ENCODE data around the gene LIPT2. TPM values are rescaled to one million over a fixed set of nuclear protein-coding genes. Genes with fewer than 3 reads are reported as not detected.

Gene LIPT2
- total and polyA plus RNA-seq, 2 donors (not counting 3 experiments of a cell fraction or from before 2014, with no cell fraction given): 1.7 to 4.1 TPM

DNA sequence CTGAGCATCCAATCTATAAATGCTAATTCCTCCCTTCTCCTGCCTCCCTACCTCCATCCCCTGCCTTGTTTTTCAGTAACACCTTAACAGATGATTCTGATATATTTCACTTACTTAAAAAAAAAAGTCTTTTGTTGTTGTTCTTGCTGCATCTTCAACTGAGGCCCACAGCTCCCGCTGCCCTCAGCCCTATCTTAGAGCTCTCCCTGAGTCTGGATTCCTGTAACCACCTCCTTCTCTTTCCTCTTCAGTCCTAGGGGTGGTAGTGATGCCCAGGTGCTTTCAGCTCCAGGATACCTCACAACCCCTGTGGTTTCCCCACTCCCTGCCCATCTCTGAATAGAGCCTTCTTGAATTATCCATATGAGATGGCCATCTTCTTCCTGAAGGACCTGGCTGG lies 22.5 kb downstream of the LIPT2 start:
- H3K4me2 ChIP-seq (ENCODE audit: insufficient read depth, low read length): no peak overlapping the region
- H3K27ac ChIP-seq (ENCODE audit: insufficient read depth, low read depth, low read length): no peak overlapping the region
- no peak overlapping the region for H3K9ac ChIP-seq (replicated peaks; ENCODE audit: extremely low read depth, insufficient read depth, low read length)
- no peaks in the 10 kb centered on the region for H3K36me3 ChIP-seq (ENCODE audit: control insufficient read depth in 2 of 2, extremely low read depth in 1 of 2, insufficient read depth in 2 of 2, low read length in 2 of 2)
- peaks cover 7% of the 10 kb centered on the region for H3K4me1 ChIP-seq (ENCODE audit: control insufficient read depth, extremely low read depth, insufficient read depth, low read length)
- CTCF ChIA-PET: interaction anchor here (2.1 to 2.2 kb wide), 2 partner anchors 18 to 21 kb away, joined by 7 to 13 read pairs; no protein-coding TSS in a partner anchor
- H3K27me3 ChIP-seq (ENCODE audit: control insufficient read depth in 2 of 2, insufficient read depth in 2 of 2, low read length in 2 of 2): peaks cover 8 to 12% of the 10 kb centered on the region in 2 experiments
- no peaks in the 10 kb centered on the region for H4K20me1 ChIP-seq (replicated peaks; ENCODE audit: control insufficient read depth, extremely low read depth, insufficient read depth, low read length)
- POLR2A ChIA-PET: no interaction called here
- H2AFZ ChIP-seq (ENCODE audit: low read depth, low read length): no peak overlapping the region
- no peaks in the 10 kb centered on the region for H3K9me1 ChIP-seq (replicated peaks; ENCODE audit: control insufficient read depth, extremely low read depth, insufficient read depth, low read length)
- BruUV-seq (replicated peaks): no TSS peak
- FAIRE-seq (no peak), DNase-seq (ENCODE audit: low read depth, low spot score) (no peak)
- no peak overlapping the region for H3K4me3 ChIP-seq (replicated peaks in 1 of 3; ENCODE audit: insufficient read depth in 1 of 3, low read depth in 1 of 3, low read length in 3 of 3)
- no peaks in the 10 kb centered on the region for H3K79me2 ChIP-seq (ENCODE audit: control insufficient read depth, insufficient read depth, low read length)
- TF ChIP-seq MYC (IDR thresholded peaks at IDR 0.05; ENCODE audit: low read depth, low read length) (no peak), POLR2AphosphoS5 (IDR thresholded peaks at IDR 0.05; ENCODE audit: insufficient read depth, low read depth, low read length) (no peak), EZH2 (IDR thresholded peaks at IDR 0.05; ENCODE audit: borderline replicate concordance, low read depth, low read length, severe bottlenecking) (no peak), POLR2A (IDR thresholded peaks at IDR 0.05; ENCODE audit: low read depth, low read length) (no peak), JUN (IDR thresholded peaks at IDR 0.05; ENCODE audit: borderline replicate concordance, insufficient read depth, insufficient read length, low read depth) (no peak), FOS (IDR thresholded peaks at IDR 0.05; ENCODE audit: borderline replicate concordance, insufficient read depth, low read length) (no peak), GATA2 (IDR thresholded peaks at IDR 0.05; ENCODE audit: insufficient read depth, insufficient read length, low read depth, low read length) (no peak)
- TF ChIP-seq, protein P1, sequence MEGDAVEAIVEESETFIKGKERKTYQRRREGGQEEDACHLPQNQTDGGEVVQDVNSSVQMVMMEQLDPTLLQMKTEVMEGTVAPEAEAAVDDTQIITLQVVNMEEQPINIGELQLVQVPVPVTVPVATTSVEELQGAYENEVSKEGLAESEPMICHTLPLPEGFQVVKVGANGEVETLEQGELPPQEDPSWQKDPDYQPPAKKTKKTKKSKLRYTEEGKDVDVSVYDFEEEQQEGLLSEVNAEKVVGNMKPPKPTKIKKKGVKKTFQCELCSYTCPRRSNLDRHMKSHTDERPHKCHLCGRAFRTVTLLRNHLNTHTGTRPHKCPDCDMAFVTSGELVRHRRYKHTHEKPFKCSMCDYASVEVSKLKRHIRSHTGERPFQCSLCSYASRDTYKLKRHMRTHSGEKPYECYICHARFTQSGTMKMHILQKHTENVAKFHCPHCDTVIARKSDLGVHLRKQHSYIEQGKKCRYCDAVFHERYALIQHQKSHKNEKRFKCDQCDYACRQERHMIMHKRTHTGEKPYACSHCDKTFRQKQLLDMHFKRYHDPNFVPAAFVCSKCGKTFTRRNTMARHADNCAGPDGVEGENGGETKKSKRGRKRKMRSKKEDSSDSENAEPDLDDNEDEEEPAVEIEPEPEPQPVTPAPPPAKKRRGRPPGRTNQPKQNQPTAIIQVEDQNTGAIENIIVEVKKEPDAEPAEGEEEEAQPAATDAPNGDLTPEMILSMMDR (IDR thresholded peaks at IDR 0.05; ENCODE audit: extremely low read depth in 1 of 2, insufficient read depth in 1 of 2, low read depth in 1 of 2, low read length in 2 of 2): no peak
- TF ChIP-seq, protein P2, sequence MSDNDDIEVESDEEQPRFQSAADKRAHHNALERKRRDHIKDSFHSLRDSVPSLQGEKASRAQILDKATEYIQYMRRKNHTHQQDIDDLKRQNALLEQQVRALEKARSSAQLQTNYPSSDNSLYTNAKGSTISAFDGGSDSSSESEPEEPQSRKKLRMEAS (IDR thresholded peaks at IDR 0.05; ENCODE audit: insufficient read depth, insufficient read length): no peak
- dilution Hi-C loops (cut with MboI; ENCODE audit: extremely low pct_ligation_motif_present, low sequenced_read_pairs) (loop anchor here (10.0 kb wide), 1 partner anchor 404 kb away; no protein-coding TSS in a partner anchor), intact Hi-C loops (cut with micrococcal nuclease) (no loop called here)
- no peaks in the 10 kb centered on the region for H3K9me3 ChIP-seq (replicated peaks; ENCODE audit: control insufficient read depth, insufficient read depth, low read length)
